ENCODE measurements around the gene RLF.

RLF gene

DNA sequence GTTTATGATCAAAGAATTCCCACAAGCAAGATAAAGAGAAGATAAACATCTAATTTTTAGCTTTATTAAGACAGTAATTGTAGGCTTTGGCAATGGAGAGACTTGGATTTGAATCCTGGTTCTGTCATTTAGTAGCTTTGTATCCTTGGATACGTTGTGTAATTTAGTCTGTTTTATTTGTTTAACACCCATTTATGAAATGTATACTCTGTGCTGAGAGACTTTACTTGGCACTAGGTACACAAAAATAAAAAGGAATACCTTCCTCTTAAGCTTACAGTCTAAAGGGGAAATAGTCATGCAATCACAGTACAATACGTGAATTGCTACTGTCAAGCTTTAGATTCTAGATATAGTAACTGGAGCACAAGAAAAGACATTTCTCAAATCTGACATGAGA, 120.7 kb downstream of the RLF start:
- no peak for DNase-seq
